KMS-11 (cell line): Measurements from ENCODE around the gene ELAC1.

Source experiments
- H2AFZ ChIP-seq: fragments of 200-600 bp; sonication (generic); 2 replicates; pipeline ENCODE4 v1.6.1; 2016; ENCODE audit warnings: antibody characterized with exemption, mixed run types, low read depth
- H3K27ac ChIP-seq: fragments of 200-600 bp; sonication (generic); 2 replicates; pipeline ENCODE4 v1.6.1; 2016; ENCODE audit warnings: mild to moderate bottlenecking, mixed run types
- H3K27me3 ChIP-seq: fragments of 200-600 bp; sonication (generic); 2 replicates; pipeline ENCODE4 v1.6.1; 2017; ENCODE audit warnings: mild to moderate bottlenecking, low read depth, mixed run types, moderate library complexity; ENCODE audit not compliant: insufficient read depth
- H3K36me3 ChIP-seq: fragments of 200-600 bp; sonication (generic); 2 replicates; pipeline ENCODE4 v1.6.1; 2017; ENCODE audit warnings: mild to moderate bottlenecking, mixed run types; ENCODE audit not compliant: insufficient read depth
- H3K4me1 ChIP-seq: fragments of 200-600 bp; sonication (generic); 2 replicates; pipeline ENCODE4 v1.6.1; 2016; ENCODE audit warnings: mild to moderate bottlenecking, low read depth, mixed run types; ENCODE audit not compliant: poor library complexity, severe bottlenecking
- H3K4me2 ChIP-seq: fragments of 200-600 bp; sonication (generic); 2 replicates; pipeline ENCODE4 v1.7.0; 2016; ENCODE audit warnings: mild to moderate bottlenecking, mixed run types
- H3K4me3 ChIP-seq: fragments of 200-600 bp; sonication (generic); IDR thresholded peaks from 2 replicates; pipeline ENCODE4 v1.6.1; 2017; ENCODE audit warnings: low read depth, low read length, mixed read lengths; ENCODE audit not compliant: insufficient read depth
- H3K79me2 ChIP-seq: fragments of 200-600 bp; sonication (generic); 2 replicates; pipeline ENCODE4 v1.6.1; 2016; ENCODE audit warnings: low read depth, mixed run types; ENCODE audit not compliant: insufficient read depth
- H3K9ac ChIP-seq: fragments of 200-600 bp; sonication (generic); 2 replicates; pipeline ENCODE4 v1.6.1; 2016; ENCODE audit warnings: mild to moderate bottlenecking, mixed run types
- H4K20me1 ChIP-seq: fragments of 200-600 bp; sonication (generic); 2 replicates; pipeline ENCODE4 v1.6.1; 2016; ENCODE audit warnings: mild to moderate bottlenecking, mixed run types; ENCODE audit not compliant: insufficient read depth
- TF ChIP-seq, protein P1 (sequence below): fragments of 200-600 bp; sonication (generic); conservative IDR thresholded peaks from 2 replicates; pipeline ENCODE4 v1.6.1; 2017; ENCODE audit warnings: low read depth, mild to moderate bottlenecking, antibody characterized with exemption, low read length, moderate library complexity, mixed read lengths

ELAC1 gene

DNA sequence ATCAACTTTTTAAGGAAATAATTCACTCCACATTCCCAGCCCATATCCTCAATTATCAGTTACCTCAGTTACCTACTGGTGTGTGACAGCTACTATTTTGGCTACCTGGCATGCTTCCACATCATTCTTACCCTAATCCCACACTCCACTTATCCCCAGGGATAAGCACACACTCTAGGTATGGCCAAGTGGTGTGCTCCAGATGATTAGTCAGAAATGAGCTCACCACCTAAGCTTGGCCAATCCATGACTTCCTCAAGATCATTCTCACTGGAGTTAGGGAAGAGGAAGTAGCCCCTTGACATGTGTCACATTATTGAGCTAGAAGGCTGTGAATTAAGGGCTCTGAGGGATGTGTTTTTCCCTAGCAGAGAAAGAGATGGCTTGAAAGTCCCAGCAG is 41.2 kb downstream of the ELAC1 start:
- Histone ChIP-seq H3K4me1 (no peaks in the 10 kb centered on the region), H3K4me3 (no peak overlapping the region), H3K27me3 (no peaks in the 10 kb centered on the region), H4K20me1 (no peaks in the 10 kb centered on the region), H3K4me2 (no peak overlapping the region), H3K27ac (no peak overlapping the region), H3K9ac (no peak overlapping the region), H3K79me2 (no peaks in the 10 kb centered on the region), H2AFZ (no peak overlapping the region), H3K36me3 (no peaks in the 10 kb centered on the region)
- TF ChIP-seq, protein P1, sequence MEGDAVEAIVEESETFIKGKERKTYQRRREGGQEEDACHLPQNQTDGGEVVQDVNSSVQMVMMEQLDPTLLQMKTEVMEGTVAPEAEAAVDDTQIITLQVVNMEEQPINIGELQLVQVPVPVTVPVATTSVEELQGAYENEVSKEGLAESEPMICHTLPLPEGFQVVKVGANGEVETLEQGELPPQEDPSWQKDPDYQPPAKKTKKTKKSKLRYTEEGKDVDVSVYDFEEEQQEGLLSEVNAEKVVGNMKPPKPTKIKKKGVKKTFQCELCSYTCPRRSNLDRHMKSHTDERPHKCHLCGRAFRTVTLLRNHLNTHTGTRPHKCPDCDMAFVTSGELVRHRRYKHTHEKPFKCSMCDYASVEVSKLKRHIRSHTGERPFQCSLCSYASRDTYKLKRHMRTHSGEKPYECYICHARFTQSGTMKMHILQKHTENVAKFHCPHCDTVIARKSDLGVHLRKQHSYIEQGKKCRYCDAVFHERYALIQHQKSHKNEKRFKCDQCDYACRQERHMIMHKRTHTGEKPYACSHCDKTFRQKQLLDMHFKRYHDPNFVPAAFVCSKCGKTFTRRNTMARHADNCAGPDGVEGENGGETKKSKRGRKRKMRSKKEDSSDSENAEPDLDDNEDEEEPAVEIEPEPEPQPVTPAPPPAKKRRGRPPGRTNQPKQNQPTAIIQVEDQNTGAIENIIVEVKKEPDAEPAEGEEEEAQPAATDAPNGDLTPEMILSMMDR: no peak

DNA sequence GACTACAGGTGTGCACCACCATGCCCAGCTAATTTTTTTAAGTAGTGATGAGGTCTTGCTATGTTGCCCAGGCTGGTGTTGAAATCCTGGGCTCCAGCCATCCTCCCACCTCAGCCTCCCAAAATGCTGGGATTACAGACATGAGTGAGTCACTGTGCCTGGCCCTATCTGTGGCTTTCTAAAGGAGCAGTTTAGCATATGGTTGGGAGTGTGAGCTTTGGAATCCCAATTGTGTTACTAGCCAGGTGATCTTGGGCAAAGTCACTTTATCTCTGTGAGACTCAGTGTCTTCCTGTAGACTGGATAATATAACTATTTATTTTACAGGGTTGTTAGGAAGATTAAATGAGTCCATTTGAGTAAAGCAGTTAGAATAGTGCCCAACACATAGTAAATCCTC is 42.4 kb downstream of the ELAC1 start:
- Histone ChIP-seq H3K79me2 (no peaks in the 10 kb centered on the region), H3K36me3 (no peaks in the 10 kb centered on the region), H3K27ac (no peak overlapping the region), H2AFZ (no peak overlapping the region), H3K4me2 (no peak overlapping the region), H3K27me3 (no peaks in the 10 kb centered on the region), H3K4me1 (no peaks in the 10 kb centered on the region), H4K20me1 (no peaks in the 10 kb centered on the region), H3K4me3 (no peak overlapping the region), H3K9ac (no peak overlapping the region)
- TF ChIP-seq, protein P1: no peak

DNA sequence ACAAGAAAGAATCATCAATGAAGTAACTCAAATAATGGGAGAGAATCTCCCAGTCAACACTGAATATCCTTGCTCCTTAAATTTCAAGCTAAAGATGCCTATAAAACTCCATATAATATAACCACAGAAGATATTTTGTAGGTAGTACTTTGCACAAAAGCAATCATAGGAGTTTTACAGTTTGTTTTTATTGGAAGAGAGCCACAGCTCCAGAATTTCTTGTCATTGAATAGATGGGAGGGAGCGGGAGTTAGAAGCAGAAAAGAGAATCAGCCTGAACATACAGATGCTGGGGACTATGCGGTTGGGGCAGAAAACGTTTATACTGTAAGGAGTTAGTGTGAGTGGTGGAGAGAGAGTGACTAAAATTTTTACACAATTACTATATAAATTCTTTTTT is 43.9 kb downstream of the ELAC1 start:
- H3K27me3 ChIP-seq: no peaks in the 10 kb centered on the region
- no peak overlapping the region for H3K27ac ChIP-seq
- TF ChIP-seq, protein P1: no peak
- H3K36me3 ChIP-seq: no peaks in the 10 kb centered on the region
- no peaks in the 10 kb centered on the region for H3K4me1 ChIP-seq
- H3K79me2 ChIP-seq: no peaks in the 10 kb centered on the region
- H3K4me3 ChIP-seq: no peak overlapping the region
- no peak overlapping the region for H2AFZ ChIP-seq
- H3K4me2 ChIP-seq: no peak overlapping the region
- no peak overlapping the region for H3K9ac ChIP-seq
- no peaks in the 10 kb centered on the region for H4K20me1 ChIP-seq

DNA sequence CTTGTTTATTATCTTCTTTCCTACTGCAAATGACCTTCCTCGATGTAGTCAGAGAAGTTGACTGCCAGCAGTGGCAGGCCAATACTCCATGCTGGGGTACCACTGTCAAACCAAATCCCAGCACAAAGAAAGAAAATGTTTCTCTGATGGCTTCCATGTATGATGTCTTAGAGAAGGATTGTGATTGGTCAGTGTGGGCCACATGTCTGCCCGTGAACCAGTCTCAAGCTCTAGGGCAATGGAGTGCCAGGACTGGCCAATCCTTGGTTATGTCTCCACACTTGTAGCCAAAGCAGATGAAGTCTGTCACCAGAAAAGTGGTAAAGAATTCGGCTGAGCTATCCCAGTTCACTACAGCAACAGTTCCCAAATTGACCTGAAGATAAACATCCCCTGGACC is 44.6 kb downstream of the ELAC1 start:
- TF ChIP-seq, protein P1: no peak
- Histone ChIP-seq H3K27ac (no peak overlapping the region), H3K4me2 (no peak overlapping the region), H3K36me3 (no peaks in the 10 kb centered on the region), H3K4me3 (no peak overlapping the region), H3K9ac (no peak overlapping the region), H4K20me1 (no peaks in the 10 kb centered on the region), H3K27me3 (no peaks in the 10 kb centered on the region), H3K79me2 (no peaks in the 10 kb centered on the region), H3K4me1 (no peaks in the 10 kb centered on the region), H2AFZ (no peak overlapping the region)

DNA sequence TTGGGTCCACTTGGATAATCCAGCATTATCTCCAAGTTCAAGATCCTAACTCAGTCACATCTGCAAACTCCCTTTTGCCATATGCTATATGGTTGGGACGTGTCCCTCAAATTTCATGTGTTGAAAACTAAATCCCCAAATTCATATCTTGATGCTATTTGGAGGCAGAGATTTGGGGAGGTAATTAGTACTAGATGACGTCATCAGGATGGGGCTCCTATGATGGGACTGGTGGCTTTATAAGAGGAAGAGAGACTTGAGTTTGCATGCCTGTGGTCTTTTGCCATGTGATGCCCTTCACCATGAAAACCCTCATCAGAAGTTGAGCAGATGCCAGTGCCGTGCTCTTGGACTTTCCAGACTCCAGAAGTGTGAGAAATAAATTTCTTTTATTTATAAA is 45.4 kb downstream of the ELAC1 start:
- Histone ChIP-seq H2AFZ (no peak overlapping the region), H3K9ac (no peak overlapping the region), H3K4me3 (no peak overlapping the region), H3K4me1 (no peaks in the 10 kb centered on the region), H3K27me3 (no peaks in the 10 kb centered on the region), H4K20me1 (no peaks in the 10 kb centered on the region), H3K36me3 (no peaks in the 10 kb centered on the region), H3K4me2 (no peak overlapping the region), H3K27ac (no peak overlapping the region), H3K79me2 (no peaks in the 10 kb centered on the region)
- TF ChIP-seq, protein P1: no peak
